MV-4-11 (cell line): ENCODE data around the gene NECAP2.
"Not testable (repeated sequence)": the region's sequence is repeated elsewhere in the genome, so short reads cannot be mapped to it uniquely, and the experiment has no call there.

Experiments used
- DNase-seq: peaks from one replicate; lab custom pipeline; 2025; lab: John Stamatoyannopoulos, UW

NECAP2 gene

GRCh38 chr1:16430606-16431005, 9.9 kb upstream of the NECAP2 start:
- peak; percentile 12 for DNase-seq

GRCh38 chr1:16433030-16433429, 7.5 kb upstream of the NECAP2 start:
- DNase-seq = peak; percentile 71

GRCh38 chr1:16434007-16434406, 6.5 kb upstream of the NECAP2 start:
- DNase-seq = no peak

- no peak for DNase-seq
Measured at GRCh38 chr1:16434501-16434900, 6.0 kb upstream of the NECAP2 start.

- DNase-seq = no peak
Measured at GRCh38 chr1:16436946-16437474, 3.5 kb upstream of the NECAP2 start, which contains the start of gene SPATA21. TSS of gene SPATA21 (minus strand) at chr1:16437424. CDS start at chr1:16431371, 6,053 bp downstream.

GRCh38 chr1:16438516-16438915, 2.0 kb upstream of the NECAP2 start:
- DNase-seq = no peak

GRCh38 chr1:16438924-16439323, 1.6 kb upstream of the NECAP2 start:
- DNase-seq = no peak

GRCh38 chr1:16440131-16440469, 424 bp upstream of the NECAP2 start:
- DNase-seq = no peak

- DNase-seq = no peak
Measured at GRCh38 chr1:16441282-16441665, 750 bp downstream of the NECAP2 start.

GRCh38 chr1:16442265-16442664, 1.7 kb downstream of the NECAP2 start:
- DNase-seq = peak; percentile 85

GRCh38 chr1:16442941-16443340, 2.4 kb downstream of the NECAP2 start:
- peak; percentile 18 for DNase-seq

GRCh38 chr1:16443975-16444770, 3.6 kb downstream of the NECAP2 start:
- DNase-seq = peak; percentile 65

GRCh38 chr1:16445052-16445451, 4.5 kb downstream of the NECAP2 start:
- DNase-seq = no peak

GRCh38 chr1:16446116-16446515, 5.6 kb downstream of the NECAP2 start:
- no peak for DNase-seq

GRCh38 chr1:16447641-16448040, 7.1 kb downstream of the NECAP2 start:
- no peak for DNase-seq

GRCh38 chr1:16449065-16449464, 8.5 kb downstream of the NECAP2 start:
- no peak for DNase-seq

GRCh38 chr1:16449666-16450065, 9.1 kb downstream of the NECAP2 start:
- DNase-seq = no peak

GRCh38 chr1:16450863-16451481, 10.4 kb downstream of the NECAP2 start:
- no peak for DNase-seq

GRCh38 chr1:16451841-16452528, 11.5 kb downstream of the NECAP2 start:
- DNase-seq = no peak

- not testable (repeated sequence) for DNase-seq
Measured at GRCh38 chr1:16454909-16455308, 14.4 kb downstream of the NECAP2 start.

GRCh38 chr1:16456151-16456550, 15.6 kb downstream of the NECAP2 start:
- DNase-seq = not testable (repeated sequence)

GRCh38 chr1:16458831-16459230, 18.3 kb downstream of the NECAP2 start:
- no peak for DNase-seq
